HG03575 (cell line): ENCODE data around the gene TMEM150C.

Experiments used
- ATAC-seq: cut with Tn5 transposase; IDR thresholded peaks from one replicate; pipeline ENCODE4 v1.9.1; 2021; ENCODE audit not compliant: unreplicated experiment, insufficient number of reproducible peaks, low FRiP score; ENCODE audit errors: extremely low read depth

The TMEM150C gene

DNA sequence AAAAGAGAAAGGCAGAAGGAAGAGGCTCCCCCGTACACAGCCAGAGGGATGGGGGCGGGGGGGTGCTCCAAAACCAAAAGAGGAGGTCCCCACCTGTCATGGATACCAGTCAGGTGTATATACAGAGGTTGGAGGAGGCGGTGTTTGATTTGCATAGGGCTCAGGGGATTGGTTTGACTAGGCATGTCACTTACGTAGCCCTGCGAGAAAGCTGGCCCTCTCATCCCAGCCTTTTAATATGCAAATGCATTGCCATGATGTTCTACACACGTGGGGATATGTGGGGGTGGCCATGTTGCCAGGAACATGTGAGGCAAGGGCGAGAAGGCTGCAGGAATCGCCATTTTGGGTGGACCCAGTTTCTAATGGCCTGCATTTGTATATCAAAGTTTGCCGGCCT, 38.6 kb downstream of the TMEM150C start:
- no peak for ATAC-seq

DNA sequence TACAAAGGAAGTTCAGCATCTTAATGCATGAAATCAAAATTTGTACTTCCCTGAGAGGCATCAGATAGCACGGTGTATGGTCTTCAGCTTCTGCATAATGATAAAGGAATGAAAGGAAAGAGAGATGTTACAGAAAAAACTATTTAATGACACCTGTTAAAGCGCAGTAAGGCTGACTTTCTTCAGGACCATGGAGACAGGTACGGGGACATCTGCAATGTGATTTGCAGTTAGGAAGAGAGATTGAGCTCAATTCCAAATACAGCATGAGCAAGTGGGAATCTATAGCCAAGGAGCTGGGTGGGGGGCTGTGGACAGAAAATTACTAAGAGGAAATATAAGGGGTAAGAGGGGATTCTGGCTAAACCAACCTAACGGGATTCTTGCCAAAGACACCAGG, 39.3 kb downstream of the TMEM150C start:
- no peak for ATAC-seq

DNA sequence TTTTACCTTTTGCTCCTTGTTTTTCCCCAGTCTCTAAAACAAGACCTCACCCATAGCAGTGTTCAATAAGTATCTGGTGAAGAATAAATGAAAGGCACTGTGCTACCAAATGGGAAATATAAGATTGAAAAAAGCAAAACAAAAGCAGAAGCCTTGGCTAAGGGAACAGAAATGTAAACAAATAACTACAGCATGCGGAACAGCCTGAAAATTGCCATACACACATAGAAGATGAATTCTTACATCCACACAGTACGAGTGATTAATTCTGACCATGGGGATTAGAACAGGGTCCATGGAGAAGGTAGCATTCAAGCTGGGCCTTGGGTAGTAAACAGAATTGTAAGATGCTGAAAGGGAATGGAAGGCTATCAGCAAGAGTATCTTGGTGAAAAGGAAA, 40.5 kb downstream of the TMEM150C start:
- no peak for ATAC-seq

DNA sequence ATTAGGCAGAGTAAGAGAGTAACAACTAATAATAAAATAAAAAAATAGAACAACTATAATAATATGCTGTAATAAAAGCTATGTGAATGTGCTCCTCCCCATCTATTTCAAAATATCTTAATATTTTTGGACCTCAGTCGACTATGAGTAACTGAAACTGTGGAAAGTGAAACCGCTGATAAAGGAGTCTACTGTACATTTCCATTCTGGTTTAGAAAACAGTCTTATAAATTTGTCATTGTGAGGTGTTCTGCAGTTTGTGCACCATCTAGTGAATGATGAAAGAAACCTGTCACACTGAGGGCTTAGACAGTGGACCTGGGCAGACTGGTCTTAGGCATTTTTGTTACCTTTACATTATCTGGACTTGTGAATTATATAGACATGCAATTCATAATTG, 42.0 kb downstream of the TMEM150C start:
- ATAC-seq = no peak

DNA sequence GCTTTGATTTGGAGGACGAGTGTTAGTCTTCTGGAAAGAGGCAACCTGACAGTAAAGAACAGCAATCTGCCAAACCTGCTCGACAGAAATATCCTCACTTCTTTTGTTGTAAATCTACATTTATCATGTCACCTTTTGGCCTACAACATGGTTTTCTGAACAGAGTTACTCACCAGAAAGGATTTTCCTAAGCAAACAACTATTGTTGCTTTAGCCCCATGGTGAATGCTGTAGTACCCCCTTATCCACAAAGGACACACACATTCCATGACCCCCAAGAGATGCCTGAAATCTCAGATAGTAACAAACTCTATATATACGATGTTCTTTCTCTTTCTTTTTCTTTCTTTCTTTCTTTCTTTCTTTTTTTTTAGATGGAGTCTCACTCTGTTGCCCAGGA, 42.7 kb downstream of the TMEM150C start:
- no peak for ATAC-seq

DNA sequence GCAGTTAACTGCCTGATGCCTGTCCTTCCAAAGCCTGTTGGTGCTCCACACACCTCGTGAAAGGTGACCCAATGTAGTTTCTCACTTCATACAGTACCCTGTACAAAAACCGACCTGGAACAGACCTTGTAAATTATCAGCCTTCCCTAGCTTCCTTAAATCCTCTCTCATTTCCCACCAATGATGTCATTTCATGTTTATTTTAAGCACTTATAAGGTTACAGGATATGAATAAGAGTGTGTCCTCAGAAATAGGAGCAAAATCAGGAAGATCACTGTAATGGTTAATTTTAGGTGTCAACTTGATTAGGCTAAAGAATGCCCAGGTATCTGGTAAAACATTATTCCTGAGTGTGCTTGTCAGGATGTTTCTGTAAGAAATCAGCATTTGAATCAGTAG, 44.7 kb downstream of the TMEM150C start:
- ATAC-seq = no peak

DNA sequence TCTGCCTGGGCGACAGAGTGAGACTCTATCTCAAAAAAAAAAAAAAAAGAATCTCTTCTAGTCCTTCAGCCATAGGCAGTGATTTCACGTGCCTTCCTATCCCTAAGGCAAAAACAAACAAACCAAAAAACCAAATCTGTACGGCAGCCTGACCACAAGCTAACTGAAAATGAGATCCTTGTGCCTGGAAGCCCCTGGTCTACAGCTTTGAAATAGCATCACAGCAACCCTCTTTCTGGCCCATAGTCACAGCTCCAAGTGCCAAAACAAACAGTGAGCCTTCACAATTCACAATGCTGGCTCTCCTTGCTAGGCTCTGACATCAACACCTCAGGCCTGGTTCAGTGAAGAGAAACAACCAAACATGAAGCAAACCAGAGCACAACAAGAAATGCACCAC, 46.1 kb downstream of the TMEM150C start:
- no peak for ATAC-seq

DNA sequence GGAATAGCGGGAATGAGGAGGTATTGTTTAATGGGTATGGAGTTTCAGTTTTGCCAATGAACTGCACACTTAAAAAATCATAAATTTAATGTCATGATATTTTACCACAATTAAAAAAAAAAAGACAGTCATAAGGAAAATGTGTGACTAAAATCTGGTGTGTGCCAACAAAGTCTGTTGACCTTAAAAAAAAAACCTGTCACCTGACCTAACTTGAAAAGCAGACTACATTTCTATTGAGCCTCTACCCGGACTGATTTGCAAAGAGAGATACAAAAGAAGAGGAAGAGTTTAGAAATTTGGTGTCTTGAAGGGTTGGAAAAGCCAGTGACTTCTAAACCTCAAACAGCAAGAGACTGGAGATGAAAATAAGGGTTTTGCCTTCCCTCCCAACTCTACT, 48.4 kb downstream of the TMEM150C start:
- no peak for ATAC-seq

DNA sequence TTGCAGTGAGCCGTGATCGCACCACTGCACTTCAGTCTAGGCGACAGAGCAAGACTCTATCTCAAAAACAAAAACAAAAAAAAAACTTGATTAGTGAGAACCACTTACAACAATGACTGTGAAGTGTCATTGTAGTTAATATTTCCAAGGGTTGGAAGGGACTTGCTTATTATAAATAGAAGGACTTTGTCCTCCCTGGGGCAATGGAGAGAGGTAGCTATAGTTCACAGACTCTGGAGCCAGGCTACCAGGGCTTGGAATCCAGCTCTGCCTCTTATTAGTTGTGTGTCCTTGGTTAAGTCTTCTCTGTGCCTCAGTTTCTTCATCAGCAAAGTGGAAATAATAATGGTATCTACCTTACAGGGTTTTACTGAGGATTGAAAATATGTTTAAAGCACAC, 51.6 kb downstream of the TMEM150C start:
- ATAC-seq = no peak

DNA sequence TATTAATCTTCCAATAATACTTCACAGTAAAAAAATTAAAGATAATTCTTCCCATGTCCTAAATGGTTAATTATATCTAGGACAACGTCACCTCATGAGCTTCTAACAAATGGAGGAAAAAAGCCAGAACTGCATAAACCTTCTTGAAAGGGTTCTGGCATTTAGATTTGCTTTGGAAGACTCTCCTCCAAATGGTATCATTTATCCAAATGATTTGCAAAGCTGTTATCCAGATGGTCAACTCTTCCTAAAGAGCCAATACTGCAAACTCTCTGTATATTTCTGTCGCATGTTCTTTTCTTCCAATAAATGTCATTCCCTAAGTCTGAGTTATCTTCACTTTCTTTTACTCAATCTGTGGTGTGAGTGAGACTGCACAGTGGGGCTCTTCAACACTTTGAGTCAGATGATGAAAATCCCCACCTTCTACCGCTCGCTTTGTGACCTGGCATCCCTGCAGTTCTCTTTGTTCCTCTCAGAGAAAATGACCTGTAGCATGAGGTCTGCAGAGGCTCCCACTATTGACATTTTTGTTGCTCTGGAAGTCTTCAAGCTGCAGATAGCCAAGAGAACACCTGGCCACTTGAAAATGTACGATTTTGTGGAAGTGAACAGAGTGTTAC, 52.9 kb downstream of the TMEM150C start:
- no peak for ATAC-seq

DNA sequence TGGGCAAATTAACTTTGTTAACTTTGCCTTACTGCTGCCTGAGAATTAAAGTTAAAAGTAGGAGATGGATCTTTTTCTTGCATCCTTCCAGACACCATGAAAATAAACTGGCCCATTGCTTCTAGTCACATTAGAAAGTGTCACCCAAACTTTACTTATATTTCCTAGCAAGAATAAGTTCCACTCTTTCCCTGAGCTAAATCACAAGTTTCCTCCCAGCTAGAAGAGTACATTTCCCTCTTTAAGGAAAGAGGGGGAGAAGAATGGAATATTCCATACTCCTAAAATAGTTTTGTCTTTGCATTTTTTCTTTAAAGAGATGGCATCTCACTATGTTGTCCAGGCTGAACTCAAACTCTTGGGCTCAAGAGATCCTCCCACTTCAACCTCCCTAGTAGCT, 53.8 kb downstream of the TMEM150C start:
- no peak for ATAC-seq

DNA sequence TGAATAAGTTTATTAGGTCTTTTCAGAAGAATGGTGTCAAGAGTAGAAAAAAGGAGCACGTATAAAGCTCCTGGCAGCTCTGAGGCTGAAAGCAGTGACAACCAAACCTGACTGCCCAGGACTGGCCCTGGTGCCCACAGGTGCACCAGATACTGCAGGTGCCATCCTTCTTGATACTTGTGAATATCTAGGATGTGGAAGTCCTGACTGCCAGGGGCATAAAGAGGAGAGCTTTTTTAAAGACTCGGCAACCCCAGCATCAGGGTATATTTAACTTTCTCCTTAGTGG, 60.7 kb downstream of the TMEM150C start:
- no peak for ATAC-seq

DNA sequence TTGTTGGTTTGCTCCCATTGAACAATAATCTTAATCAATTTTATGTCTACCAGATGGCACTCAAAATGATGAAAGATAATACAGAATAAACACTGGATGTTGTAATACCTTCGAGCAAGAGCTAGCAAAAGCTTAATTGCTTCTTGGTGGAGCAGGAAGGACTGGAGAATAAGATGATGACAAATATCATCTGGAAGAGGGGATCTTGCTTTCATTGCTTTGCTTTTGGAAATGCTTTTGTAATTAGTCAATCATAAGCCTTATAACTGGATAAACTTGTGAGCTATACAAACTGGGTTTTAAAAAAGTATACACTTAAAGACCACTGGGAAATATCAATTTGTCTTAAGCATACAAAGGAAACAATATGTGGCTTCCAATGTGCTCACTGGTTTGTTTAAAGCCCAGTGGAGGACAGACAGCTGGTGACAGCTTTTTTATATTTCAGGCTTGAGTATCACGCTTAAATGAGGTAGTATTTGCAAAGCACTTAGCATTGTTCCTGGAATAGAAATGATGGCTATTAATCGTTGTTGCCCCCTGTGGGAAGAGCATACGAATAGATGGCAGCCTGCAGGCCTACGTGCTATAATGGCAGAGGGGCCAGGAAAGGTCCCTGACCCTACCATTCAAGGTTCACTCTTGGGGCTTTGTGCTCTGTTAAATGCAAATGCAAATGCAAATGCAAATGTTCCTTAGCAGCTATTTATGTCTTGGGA, 61.2 kb downstream of the TMEM150C start:
- ATAC-seq = no peak

DNA sequence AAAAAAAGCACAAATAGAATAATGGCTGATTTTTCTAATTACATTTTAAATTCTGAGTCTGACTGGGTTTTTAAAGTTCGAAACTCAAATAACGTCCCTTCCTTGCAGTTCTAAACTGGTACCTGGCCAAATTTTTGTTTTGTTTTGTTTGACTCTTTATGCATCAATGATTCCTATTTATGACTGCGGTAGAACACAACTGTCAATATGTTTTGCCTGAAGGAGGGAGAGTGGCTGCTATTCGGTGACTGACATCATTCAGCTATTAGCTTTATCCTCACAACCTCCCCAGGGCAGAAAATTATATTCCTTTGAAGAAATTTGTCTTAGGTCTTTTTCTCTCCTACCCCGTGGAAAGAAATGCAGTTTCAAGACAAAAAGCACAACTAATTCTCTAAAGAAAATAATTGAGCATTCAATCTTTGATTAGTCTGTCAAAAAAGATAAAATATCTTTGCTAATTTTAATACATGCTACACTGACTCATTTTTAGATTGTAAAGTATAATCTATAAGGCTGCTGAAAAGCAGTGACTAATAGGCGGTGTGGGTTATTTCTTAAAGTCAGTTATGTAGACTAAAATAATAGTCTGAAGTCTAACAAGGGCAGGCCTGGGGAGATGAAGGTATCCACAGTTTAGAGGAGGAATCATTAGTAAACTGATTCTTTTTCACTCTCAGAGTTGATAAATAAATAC, 61.9 kb downstream of the TMEM150C start:
- ATAC-seq = no peak

DNA sequence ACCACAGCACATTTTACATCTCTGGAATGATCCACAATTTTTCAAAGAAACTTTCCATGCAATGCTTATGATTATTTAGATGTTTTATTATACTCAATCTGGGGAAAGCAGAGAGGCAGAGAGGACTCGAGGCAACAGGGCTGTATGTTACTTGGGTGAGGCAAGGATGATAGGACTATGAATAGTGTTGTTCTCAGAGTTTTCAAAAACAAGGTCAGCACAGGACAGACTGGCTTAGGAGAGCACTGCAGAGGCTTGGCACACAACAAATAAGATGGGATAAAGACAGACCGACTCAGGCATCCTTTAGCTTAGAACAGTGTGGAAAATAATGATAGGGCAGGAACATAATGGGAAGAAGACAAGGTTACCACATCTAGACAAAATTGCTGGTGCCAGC, 65.4 kb downstream of the TMEM150C start:
- ATAC-seq = no peak

DNA sequence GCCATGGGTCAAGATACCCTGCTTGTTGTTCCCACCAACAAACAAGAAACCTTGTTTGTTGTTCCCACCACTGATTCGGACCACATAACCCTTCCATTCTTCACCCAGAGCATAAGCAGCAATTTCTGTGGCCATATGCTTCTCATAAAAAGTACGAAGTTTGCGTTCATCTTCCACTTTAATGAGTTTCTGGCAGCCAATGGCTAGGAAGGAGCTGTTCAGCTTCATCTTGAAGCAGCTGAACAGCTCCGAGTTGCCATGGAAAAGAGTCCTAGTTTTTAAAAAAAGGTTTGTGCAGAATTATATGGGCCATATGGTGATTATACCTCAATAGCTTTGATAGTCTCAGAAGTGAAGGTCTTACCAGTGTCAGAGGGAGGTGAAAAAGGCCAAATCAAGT, 66.1 kb downstream of the TMEM150C start:
- no peak for ATAC-seq

DNA sequence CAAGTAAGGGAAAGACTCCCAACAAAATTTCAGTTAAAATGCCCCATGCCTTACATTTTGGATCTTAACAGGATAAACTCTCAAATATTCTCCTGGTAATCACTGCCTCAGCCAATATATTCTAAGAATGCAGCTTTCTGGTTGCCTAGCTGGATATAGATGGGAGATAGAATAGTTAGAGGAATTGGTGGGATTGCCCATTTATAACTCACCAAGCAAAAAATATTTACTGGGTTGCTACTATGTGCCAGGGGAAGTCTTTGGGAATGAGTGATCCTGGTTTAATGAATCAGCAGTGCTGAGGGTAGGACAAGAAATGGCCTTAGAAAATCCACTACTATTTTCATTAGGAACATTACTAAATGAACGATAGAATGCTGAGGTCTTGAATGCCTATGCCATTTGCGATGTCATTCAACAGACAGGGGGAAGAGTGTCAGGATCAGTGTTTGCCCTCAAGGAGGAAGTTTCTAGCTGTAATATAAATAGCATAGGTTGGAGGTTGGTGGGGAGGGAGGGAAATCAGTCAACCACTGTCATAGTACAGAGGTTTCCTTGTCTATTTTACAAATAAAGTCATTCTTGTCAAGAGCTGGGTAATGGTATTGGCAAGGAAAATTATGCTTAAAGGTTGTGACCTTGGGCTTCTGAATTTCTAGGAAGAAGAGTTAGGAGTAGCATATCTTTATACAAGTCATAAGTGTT, 67.9 kb downstream of the TMEM150C start:
- ATAC-seq = no peak

DNA sequence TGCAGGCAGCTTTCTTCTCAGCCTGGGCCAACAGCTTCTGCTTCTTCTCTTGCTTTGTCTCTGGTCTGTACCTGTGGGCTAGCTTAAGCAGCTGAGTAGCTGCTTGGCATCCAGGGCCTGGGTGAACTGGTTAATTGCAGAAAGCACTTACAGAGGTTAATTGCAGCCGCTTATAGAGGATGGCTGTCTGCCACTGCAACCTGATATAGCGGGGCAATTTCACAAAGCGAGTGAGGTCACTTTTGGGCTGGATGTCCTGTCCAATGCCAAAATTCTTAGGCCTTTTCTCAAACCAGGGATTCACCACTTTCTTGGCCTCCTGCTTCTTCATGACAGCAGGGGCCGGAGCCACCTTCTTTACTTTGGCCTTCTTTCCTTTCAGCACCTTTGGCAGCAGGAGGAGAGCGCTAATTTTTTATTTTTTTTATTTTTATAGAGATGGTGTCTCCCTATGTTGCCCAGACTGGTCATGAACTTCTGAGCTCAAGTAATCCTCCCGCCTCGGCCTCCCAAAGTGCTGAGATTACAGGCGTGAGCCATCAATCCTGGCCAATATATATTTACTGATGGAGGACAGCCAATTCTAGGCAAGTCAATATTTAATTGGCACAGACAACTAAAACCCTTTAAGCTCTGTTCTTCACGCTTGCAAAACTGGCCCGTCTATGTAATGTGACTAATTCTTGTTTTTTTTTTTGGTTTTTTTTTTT, 70.4 kb downstream of the TMEM150C start:
- no peak for ATAC-seq

DNA sequence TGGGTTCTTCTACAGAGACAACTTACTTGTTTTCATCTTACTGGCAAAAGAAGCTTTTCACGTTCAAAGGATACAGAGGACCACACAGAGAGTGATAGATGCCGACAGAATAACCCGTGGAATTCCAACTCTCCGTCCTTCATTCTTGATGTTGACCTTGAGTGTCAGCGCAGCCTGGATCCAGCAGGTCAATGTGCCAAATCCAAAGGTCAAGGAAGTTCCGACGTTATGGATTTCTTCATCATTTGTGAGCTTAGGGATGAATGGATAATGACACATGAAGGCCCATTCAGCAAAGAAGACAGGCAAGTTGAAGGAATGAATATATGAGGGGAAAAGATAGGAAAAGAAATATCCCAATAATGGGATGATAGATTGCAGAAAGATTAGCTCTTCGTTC, 71.8 kb downstream of the TMEM150C start:
- ATAC-seq = no peak
